Measurements from ENCODE around the gene PKNOX2.

PKNOX2 gene

DNA sequence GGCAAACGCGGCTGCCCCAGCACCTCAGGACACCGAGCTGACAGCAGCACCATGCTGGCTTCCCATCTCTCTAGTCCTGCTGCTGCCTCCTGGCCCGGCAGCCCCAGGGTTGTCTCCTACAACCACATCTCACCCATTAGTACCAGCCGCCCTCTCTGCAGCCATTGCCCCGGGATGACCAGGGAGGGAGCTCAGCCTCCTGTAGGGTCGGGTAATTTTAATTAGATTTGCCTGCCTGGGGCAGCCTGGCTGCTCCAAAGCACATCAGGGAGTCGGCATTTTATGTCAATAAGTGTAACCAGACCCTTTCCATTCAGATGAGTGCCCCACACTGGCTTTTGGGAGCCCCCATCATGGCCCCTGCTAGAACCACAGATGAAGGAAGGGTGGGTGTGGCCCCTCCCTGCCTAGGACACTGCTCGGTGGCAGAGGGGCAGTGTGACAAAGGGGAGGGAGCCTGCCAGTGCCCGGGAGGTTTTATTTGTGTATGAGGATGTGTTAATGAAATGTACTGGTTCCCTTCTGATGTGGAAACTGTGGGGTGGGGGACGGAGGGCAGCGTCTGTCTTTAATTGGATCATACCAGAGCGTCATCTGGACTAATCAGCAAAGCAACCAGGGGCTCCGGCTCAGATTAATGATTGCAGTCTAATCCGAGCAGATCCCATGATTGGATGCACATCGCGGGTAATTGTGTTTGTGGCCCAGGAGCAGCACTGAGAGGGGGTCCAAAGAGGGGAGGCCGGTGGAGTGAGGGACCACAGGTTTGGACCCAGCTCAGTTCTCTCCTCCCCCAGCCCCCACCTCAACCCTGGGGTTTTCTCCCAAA lies 206.2 kb downstream of the PKNOX2 start:
- Mint-ChIP-seq H3K4me1 (peaks cover 0 to 2% of the 10 kb centered on the region in 2 donors), H3K9me3 (no peaks in the 10 kb centered on the region), H3K27ac (no peak overlapping the region), H3K27me3 (peaks cover 41 to 53% of the 10 kb centered on the region in 2 donors), H3K4me3 (no peak overlapping the region), H3K36me3 (no peaks in the 10 kb centered on the region)
- ATAC-seq (replicated peaks) (no peak), DNase-seq (no peak)

- DNase-seq, result no peak
- Mint-ChIP-seq H3K36me3 (no peaks in the 10 kb centered on the region), H3K27me3 (peaks cover 45 to 59% of the 10 kb centered on the region in 2 donors), H3K4me3 (no peak overlapping the region), H3K27ac (no peak overlapping the region), H3K4me1 (peaks cover 0 to 3% of the 10 kb centered on the region in 2 donors), H3K9me3 (no peaks in the 10 kb centered on the region)
- no peak for ATAC-seq (replicated peaks)
These were observed 206.9 kb downstream of the PKNOX2 start for GRCh38 chr11:125371431-125371935.

GRCh38 chr11:125372088-125372487 lies 207.5 kb downstream of the PKNOX2 start:
- Mint-ChIP-seq H3K9me3 (no peaks in the 10 kb centered on the region), H3K36me3 (no peaks in the 10 kb centered on the region), H3K27me3 (peaks cover 47 to 63% of the 10 kb centered on the region in 2 donors), H3K4me3 (no peak overlapping the region), H3K4me1 (peaks cover 0 to 4% of the 10 kb centered on the region in 2 donors), H3K27ac (no peak overlapping the region)
- DNase-seq, result no peak
- no peak for ATAC-seq (replicated peaks)

DNA sequence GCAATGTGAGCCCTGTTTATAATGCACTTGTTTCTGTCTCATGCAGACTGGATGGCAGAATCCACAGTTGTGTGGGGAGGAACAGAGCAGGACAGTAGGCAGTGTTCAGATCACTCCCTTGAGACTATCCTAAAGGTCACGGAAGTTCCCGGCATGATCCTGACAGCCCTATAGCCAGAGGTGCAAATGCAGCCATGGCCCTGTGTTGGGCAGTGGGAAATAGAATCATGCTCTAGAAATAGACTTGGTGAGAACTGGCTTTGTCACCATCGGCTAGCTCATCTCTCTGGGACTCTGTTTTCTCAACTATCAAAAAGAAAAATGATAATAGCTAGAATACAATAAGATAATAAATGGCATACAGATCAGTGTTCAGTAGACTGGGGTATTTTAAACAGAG lies 208.4 kb downstream of the PKNOX2 start:
- no peak overlapping the region for H3K4me3 Mint-ChIP-seq
- H3K27ac Mint-ChIP-seq, result no peak overlapping the region
- H3K27me3 Mint-ChIP-seq, result peaks cover 53 to 62% of the 10 kb centered on the region in 2 donors
- peaks cover 0 to 4% of the 10 kb centered on the region in 2 donors for H3K4me1 Mint-ChIP-seq
- H3K9me3 Mint-ChIP-seq, result no peaks in the 10 kb centered on the region
- ATAC-seq (replicated peaks) (no peak), DNase-seq (no peak)
- H3K36me3 Mint-ChIP-seq, result no peaks in the 10 kb centered on the region

- ATAC-seq (replicated peaks) (no peak), DNase-seq (no peak)
- Mint-ChIP-seq H3K27ac (no peak overlapping the region), H3K4me1 (peaks cover 0 to 4% of the 10 kb centered on the region in 2 donors), H3K9me3 (no peaks in the 10 kb centered on the region), H3K36me3 (no peaks in the 10 kb centered on the region), H3K4me3 (no peak overlapping the region), H3K27me3 (peaks cover 49 to 58% of the 10 kb centered on the region in 2 donors)
These were observed 209.2 kb downstream of the PKNOX2 start for GRCh38 chr11:125373426-125374391.

DNA sequence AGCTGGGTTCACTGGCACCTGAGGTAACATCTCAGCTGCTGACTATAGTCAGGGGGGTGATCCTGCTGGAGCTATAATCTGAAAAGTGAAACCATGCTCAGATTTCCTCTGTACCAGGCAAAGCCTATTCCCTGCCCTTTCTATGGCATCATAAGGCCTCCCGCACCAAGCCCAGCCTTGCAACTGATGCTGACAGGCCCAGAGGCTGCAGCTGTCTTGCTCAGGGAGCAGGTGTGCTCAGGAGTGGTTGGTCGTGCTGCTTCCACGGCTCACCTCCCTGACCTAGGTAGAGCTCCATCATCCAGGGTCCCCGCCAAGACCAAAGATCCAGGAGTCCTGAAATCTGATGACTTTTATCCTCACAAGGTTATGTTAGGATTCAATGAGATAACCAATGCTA lies 209.8 kb downstream of the PKNOX2 start:
- Mint-ChIP-seq H3K9me3 (no peaks in the 10 kb centered on the region), H3K4me3 (no peak overlapping the region), H3K27ac (no peak overlapping the region), H3K27me3 (peaks cover 49 to 56% of the 10 kb centered on the region in 2 donors), H3K36me3 (no peaks in the 10 kb centered on the region), H3K4me1 (peaks cover 0 to 4% of the 10 kb centered on the region in 2 donors)
- DNase-seq, result no peak
- ATAC-seq (replicated peaks), result no peak

DNA sequence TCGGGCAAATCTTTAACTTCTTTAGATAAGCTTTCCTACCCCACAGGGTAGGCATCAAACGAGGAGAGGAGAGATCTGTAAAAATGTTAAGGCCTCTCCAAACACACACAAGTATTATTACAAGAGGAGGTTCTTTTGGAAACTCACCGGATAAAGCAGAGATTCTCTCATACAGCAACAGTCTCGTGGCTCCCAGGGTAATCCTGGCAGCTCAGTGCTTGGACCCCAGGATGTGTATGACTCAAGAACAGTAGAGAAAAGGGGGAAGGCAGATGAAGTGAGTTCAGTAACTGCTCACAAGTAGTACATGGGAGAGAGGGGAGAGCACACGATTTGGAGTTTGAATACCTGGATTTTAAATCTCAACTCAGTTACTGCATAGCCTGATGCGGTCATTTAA lies 210.6 kb downstream of the PKNOX2 start:
- no peak overlapping the region for H3K27ac Mint-ChIP-seq
- no peak for DNase-seq
- H3K4me3 Mint-ChIP-seq, result no peak overlapping the region
- H3K9me3 Mint-ChIP-seq, result no peaks in the 10 kb centered on the region
- H3K4me1 Mint-ChIP-seq, result peaks cover 0 to 4% of the 10 kb centered on the region in 2 donors
- peaks cover 49 to 52% of the 10 kb centered on the region in 2 donors for H3K27me3 Mint-ChIP-seq
- no peaks in the 10 kb centered on the region for H3K36me3 Mint-ChIP-seq
- ATAC-seq (replicated peaks), result no peak

- Mint-ChIP-seq H3K27ac (no peak overlapping the region), H3K27me3 (peaks cover 47 to 48% of the 10 kb centered on the region in 2 donors)
These were observed 211.6 kb downstream of the PKNOX2 start for GRCh38 chr11:125376117-125376516.

GRCh38 chr11:125376856-125377255 lies 212.3 kb downstream of the PKNOX2 start:
- Mint-ChIP-seq H3K36me3 (no peaks in the 10 kb centered on the region), H3K9me3 (no peaks in the 10 kb centered on the region), H3K27me3 (peaks cover 47 to 48% of the 10 kb centered on the region in 2 donors), H3K27ac (no peak overlapping the region), H3K4me3 (no peak overlapping the region), H3K4me1 (peaks cover 0 to 2% of the 10 kb centered on the region in 2 donors)
- ATAC-seq (replicated peaks), result no peak
- DNase-seq, result no peak

More at GRCh38 chr11:125376117-125376516, 211.6 kb downstream of the PKNOX2 start:
- DNase-seq (no peak), ATAC-seq (replicated peaks) (no peak)
- H3K9me3 Mint-ChIP-seq, result no peaks in the 10 kb centered on the region
- no peaks in the 10 kb centered on the region for H3K36me3 Mint-ChIP-seq
- H3K4me3 Mint-ChIP-seq, result no peak overlapping the region
- H3K4me1 Mint-ChIP-seq, result peaks cover 0 to 4% of the 10 kb centered on the region in 2 donors

DNA sequence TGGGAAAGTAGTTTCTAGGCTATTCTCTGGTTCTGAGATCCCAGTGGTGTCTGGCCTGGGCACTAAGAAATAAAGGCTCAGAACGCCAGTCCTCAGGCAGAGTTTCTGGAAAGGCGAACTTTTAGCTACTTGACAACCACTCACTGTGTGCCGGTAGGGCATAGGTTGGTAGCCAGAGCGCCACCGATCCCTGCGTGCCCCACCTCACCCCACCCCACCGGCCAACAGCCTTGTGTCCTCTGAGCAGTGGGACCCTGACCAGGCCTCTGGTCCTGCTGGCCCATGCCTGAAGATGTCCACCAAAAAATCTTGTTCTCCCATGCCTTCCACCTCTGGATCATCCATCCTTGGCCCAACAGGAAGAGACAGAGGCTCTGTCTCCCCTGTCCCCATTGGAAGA lies 213.5 kb downstream of the PKNOX2 start:
- DNase-seq, result no peak
- no peak for ATAC-seq (replicated peaks)

GRCh38 chr11:125378571-125378970 lies 214.0 kb downstream of the PKNOX2 start:
- ATAC-seq (replicated peaks), result no peak
- Mint-ChIP-seq H3K36me3 (no peaks in the 10 kb centered on the region), H3K27ac (no peak overlapping the region), H3K4me1 (peaks cover 0 to 2% of the 10 kb centered on the region in 2 donors), H3K4me3 (no peak overlapping the region), H3K27me3 (peaks cover 38 to 47% of the 10 kb centered on the region in 2 donors), H3K9me3 (no peaks in the 10 kb centered on the region)
- DNase-seq, result no peak

More for the DNA sequence above, 213.5 kb downstream of the PKNOX2 start:
- Mint-ChIP-seq H3K4me1 (peaks cover 0 to 2% of the 10 kb centered on the region in 2 donors), H3K9me3 (no peaks in the 10 kb centered on the region), H3K4me3 (no peak overlapping the region), H3K36me3 (no peaks in the 10 kb centered on the region), H3K27me3 (peaks cover 42 to 51% of the 10 kb centered on the region in 2 donors), H3K27ac (peak overlapping the region; percentile 7)

GRCh38 chr11:125379565-125379964 lies 215.0 kb downstream of the PKNOX2 start:
- no peak for DNase-seq
- Mint-ChIP-seq H3K27ac (no peak overlapping the region), H3K36me3 (no peaks in the 10 kb centered on the region), H3K9me3 (no peaks in the 10 kb centered on the region), H3K4me1 (peaks cover 0 to 2% of the 10 kb centered on the region in 2 donors), H3K27me3 (peaks cover 41 to 42% of the 10 kb centered on the region in 2 donors), H3K4me3 (no peak overlapping the region)
- no peak for ATAC-seq (replicated peaks)

GRCh38 chr11:125379981-125380380 lies 215.4 kb downstream of the PKNOX2 start:
- no peak overlapping the region for H3K27ac Mint-ChIP-seq
- no peaks in the 10 kb centered on the region for H3K36me3 Mint-ChIP-seq
- peaks cover 41% of the 10 kb centered on the region in 2 donors for H3K27me3 Mint-ChIP-seq
- ATAC-seq (replicated peaks) (no peak), DNase-seq (no peak)
- no peak overlapping the region for H3K4me3 Mint-ChIP-seq
- peaks cover 0 to 2% of the 10 kb centered on the region in 2 donors for H3K4me1 Mint-ChIP-seq
- H3K9me3 Mint-ChIP-seq, result no peaks in the 10 kb centered on the region

DNA sequence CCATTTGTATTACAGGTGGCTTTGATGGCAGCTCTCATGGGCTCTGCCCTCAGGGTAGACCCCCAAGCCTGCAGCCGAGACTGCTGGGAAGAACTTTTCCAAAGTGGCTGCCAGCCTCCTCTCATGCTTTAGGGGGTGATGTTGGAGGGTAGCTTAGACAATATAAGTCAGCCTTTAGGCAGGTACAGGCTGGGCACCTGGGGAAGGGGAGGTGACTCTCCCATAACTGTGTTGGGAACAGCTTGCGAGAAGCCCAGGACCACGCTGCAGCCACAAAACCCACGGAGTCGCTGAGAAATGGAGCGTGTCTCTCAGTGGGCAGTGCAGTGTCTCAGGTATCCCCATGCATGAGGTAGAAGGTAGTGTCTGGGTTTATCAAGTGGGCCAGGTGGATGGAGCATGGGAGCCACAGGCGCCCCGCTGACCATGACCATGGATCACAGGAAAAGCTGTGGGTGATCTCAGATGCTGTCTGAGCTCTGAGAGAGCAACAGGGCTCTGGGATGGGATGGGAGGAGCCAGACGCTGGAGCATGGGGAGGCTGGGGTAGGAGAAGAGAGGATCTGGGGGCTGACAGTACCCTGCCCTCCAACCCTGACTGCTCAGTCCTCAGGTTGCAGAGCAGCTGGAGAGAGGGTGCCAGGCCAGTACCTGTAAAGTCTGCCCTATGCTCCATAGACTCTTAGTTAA lies 216.3 kb downstream of the PKNOX2 start:
- DNase-seq (no peak), ATAC-seq (replicated peaks) (no peak)
- Mint-ChIP-seq H3K4me3 (no peak overlapping the region), H3K36me3 (no peaks in the 10 kb centered on the region), H3K27me3 (peaks cover 34 to 39% of the 10 kb centered on the region in 2 donors), H3K4me1 (peaks cover 0 to 2% of the 10 kb centered on the region in 2 donors), H3K27ac (no peak overlapping the region), H3K9me3 (no peaks in the 10 kb centered on the region)
